T-helper 1 cell treated with Interleukin-12 subunit alpha and Interleukin-12 subunit beta and Interleukin-4 antibody, amounts not matched to agents 30 ng/mL and 1 ng/mL, for 36 hours (primary cell): Measurements from ENCODE around the gene ADAMTS10. TPM values are rescaled to one million over a fixed set of nuclear protein-coding genes. Genes with fewer than 3 reads are reported as not detected.
"Not testable (repeated sequence)": the region's sequence is repeated elsewhere in the genome, so short reads cannot be mapped to it uniquely, and the experiment has no call there.

ENCODE experiments used
- intact Hi-C: fragments of 100-400 bp; cut with micrococcal nuclease; formaldehyde crosslinking; loops from one replicate; pipeline ENCODE4 v1.15.1; 2024
- total RNA-seq: library from RNA; stranded (reverse); gene quantifications from 2 replicates; pipeline ENCODE4 v1.2.3, GENCODE V29; 2022

Gene ADAMTS10
- 9.9 and 10.1 TPM in 2 replicates for total RNA-seq

- intact Hi-C loops: loop anchor here (10.0 kb wide), 1 partner anchor 365 kb away; no protein-coding TSS in a partner anchor
These were observed at the start of gene ADAMTS10 for GRCh38 chr19:8610041-8610935. Gene ADAMTS10, minus strand, starts transcription at chr19:8610715. Its CDS starts 5,005 bp downstream, at chr19:8605710.

- intact Hi-C loops: no loop called here
These were observed 49.4 kb upstream of the ADAMTS10 start for GRCh38 chr19:8659905-8660304.

GRCh38 chr19:8657869-8658268 is 47.4 kb upstream of the ADAMTS10 start:
- intact Hi-C loops: no loop called here

- intact Hi-C loops: no loop called here
These were observed 44.8 kb upstream of the ADAMTS10 start for GRCh38 chr19:8655340-8655709.

- intact Hi-C loops: loop anchor here (1.0 kb wide), 4 partner anchors 12 to 425 kb away; partner anchors contain the start of genes MBD3L1 and ZNF558
These were observed 44.2 kb upstream of the ADAMTS10 start for GRCh38 chr19:8654591-8655339.

GRCh38 chr19:8648240-8648639 is 37.7 kb upstream of the ADAMTS10 start:
- intact Hi-C loops: no loop called here

- intact Hi-C loops: no loop called here
These were observed 33.5 kb upstream of the ADAMTS10 start for GRCh38 chr19:8643860-8644653.

GRCh38 chr19:8642561-8642960 is 32.0 kb upstream of the ADAMTS10 start:
- intact Hi-C loops: loop anchor here (1.0 kb wide), 2 partner anchors 27 to 62 kb away; no protein-coding TSS in a partner anchor

- intact Hi-C loops: loop anchor here (1.0 kb wide), 2 partner anchors 27 to 62 kb away; no protein-coding TSS in a partner anchor
These were observed 31.5 kb upstream of the ADAMTS10 start for GRCh38 chr19:8641908-8642547.

- intact Hi-C loops: no loop called here
These were observed 30.8 kb upstream of the ADAMTS10 start for GRCh38 chr19:8641221-8641907.

- intact Hi-C loops: no loop called here
These were observed 30.0 kb upstream of the ADAMTS10 start for GRCh38 chr19:8640402-8641004.

- intact Hi-C loops: no loop called here
These were observed 29.4 kb upstream of the ADAMTS10 start for GRCh38 chr19:8639821-8640401.

GRCh38 chr19:8638078-8638619 is 27.6 kb upstream of the ADAMTS10 start:
- intact Hi-C loops: no loop called here

- intact Hi-C loops: not testable (repeated sequence)
These were observed 26.6 kb upstream of the ADAMTS10 start for GRCh38 chr19:8637070-8637469.

- intact Hi-C loops: no loop called here
These were observed 24.9 kb upstream of the ADAMTS10 start for GRCh38 chr19:8635422-8635821.

GRCh38 chr19:8631425-8631819 is 20.9 kb upstream of the ADAMTS10 start:
- intact Hi-C loops: no loop called here

GRCh38 chr19:8630796-8631424 is 20.4 kb upstream of the ADAMTS10 start:
- intact Hi-C loops: no loop called here

- intact Hi-C loops: no loop called here
These were observed 19.6 kb upstream of the ADAMTS10 start, which contains the start of gene NFILZ for GRCh38 chr19:8629996-8630683. Gene NFILZ, plus strand, starts transcription at chr19:8630633. Its CDS starts 46,133 bp downstream, at chr19:8676766.
